Measurements from ENCODE around the gene PTPRB.

PTPRB gene

DNA sequence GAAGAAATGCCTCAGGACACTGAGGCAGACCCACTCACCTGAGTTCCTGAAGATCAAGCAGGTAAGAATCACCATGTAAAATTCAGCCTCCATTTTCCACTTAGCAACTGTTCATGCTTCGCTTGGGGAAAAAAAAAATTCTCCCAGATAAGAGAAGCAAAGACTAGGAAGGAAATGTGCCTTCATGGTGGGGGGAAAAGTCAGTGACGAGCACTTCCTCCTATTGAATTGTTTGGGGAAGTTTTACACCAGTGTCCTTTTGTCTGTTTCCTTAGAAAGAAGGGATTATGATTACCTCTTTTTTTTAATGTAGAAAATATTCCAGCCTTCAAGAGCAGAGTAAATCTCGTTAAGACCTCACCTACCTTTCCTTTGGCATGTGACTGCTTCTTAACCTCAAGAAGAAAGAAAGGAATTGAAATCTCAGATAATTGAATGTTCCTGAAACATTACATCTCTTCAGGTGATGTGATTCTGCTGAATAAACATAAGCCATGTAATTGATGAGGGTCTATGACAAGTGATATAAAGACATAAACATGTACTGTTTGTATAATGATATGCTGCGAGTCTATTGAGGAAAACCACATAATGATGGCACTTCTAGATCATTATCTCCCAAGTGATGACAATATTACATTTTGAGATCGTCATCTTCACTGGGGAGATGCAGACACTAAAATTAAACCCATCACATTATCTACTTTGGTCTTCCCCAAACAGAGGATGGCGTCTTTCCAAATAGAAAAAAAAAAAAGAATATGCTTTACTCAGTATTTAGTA, at the start of gene PTPRB:
Gene PTPRB, minus strand, starts transcription at position 127 of the 783 bp plus-strand sequence. Its CDS starts 34 bp downstream, at position 93.
- H3K27me3 Mint-ChIP-seq = no peaks in the 10 kb centered on the region
- H3K36me3 Mint-ChIP-seq = no peaks in the 10 kb centered on the region
- H3K4me1 Mint-ChIP-seq = no peaks in the 10 kb centered on the region
- DNase-seq = no peak
- H3K4me3 Mint-ChIP-seq = no peak within 1 kb of the TSS
- CTCF ChIA-PET = no interaction called here
- no peaks in the 10 kb centered on the region for H3K9me3 Mint-ChIP-seq
- no peak within 1 kb of the TSS for H3K27ac Mint-ChIP-seq

DNA sequence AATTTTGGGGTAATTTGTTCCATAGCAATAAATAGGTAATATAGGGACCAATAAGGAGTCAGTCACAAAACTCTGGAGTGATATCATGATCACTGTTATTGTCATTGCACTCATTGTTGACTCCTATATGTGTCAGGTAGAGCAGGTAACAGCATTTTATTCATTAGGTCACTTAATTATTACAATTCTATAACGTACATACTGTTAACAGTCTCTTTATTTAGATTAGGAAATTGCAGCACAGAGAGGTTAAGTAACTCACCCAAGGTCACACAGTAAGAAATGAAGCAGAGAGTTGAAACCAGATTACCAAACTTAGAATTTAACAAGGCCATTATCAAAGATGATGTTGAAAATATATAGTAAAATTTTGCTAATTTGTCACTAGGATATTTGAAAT, 49.7 kb upstream of the PTPRB start:
- Mint-ChIP-seq H3K9me3 (no peaks in the 10 kb centered on the region), H3K4me3 (no peak overlapping the region), H3K36me3 (no peaks in the 10 kb centered on the region), H3K4me1 (no peaks in the 10 kb centered on the region), H3K27ac (no peak overlapping the region), H3K27me3 (no peaks in the 10 kb centered on the region)
- CTCF ChIA-PET = no interaction called here
- no peak for DNase-seq

DNA sequence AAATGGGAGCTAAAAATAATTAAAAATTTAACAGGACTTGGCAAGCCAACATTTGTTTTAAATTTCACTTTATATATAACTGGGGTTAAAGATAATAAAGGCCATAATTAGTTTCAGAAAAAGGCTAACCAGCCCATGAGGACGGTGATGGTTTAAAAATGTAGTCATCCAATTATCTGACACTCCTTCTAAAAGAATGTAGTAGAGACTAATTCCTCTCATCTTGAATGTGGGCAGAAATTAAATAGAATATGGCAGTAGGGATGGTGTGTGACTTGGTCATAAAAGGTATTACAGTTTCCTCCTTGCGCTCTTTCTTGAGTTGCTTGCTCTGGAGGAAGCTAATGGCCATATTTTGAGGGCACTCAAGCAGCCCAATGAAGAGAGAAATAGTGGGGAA, 49.1 kb upstream of the PTPRB start:
- Mint-ChIP-seq H3K27me3 (no peaks in the 10 kb centered on the region), H3K27ac (no peak overlapping the region), H3K4me1 (no peaks in the 10 kb centered on the region), H3K36me3 (no peaks in the 10 kb centered on the region), H3K4me3 (no peak overlapping the region), H3K9me3 (no peaks in the 10 kb centered on the region)
- DNase-seq = no peak
- CTCF ChIA-PET = no interaction called here

DNA sequence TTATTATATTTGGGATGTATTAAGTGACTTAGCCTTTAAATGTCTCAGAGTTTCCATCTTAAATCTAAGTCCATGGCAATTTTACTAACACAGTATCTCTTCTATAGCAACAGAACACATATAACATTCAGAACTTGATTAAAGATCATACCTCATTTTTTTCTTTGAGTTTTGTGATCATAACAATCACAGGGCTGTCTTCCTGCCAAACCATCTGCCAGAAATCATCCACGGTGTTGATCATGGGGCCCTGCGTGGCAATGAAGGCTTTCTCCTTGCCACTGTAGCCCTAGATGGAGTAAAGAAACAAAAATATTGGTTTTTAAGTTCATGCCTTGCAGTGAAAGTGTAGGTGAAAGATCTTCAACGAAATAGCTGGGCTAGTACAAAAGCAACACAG, 46.7 kb upstream of the PTPRB start:
- no peaks in the 10 kb centered on the region for H3K9me3 Mint-ChIP-seq
- CTCF ChIA-PET = no interaction called here
- H3K4me1 Mint-ChIP-seq = no peaks in the 10 kb centered on the region
- H3K4me3 Mint-ChIP-seq = no peak overlapping the region
- no peaks in the 10 kb centered on the region for H3K36me3 Mint-ChIP-seq
- H3K27ac Mint-ChIP-seq = no peak overlapping the region
- no peak for DNase-seq
- H3K27me3 Mint-ChIP-seq = no peaks in the 10 kb centered on the region

DNA sequence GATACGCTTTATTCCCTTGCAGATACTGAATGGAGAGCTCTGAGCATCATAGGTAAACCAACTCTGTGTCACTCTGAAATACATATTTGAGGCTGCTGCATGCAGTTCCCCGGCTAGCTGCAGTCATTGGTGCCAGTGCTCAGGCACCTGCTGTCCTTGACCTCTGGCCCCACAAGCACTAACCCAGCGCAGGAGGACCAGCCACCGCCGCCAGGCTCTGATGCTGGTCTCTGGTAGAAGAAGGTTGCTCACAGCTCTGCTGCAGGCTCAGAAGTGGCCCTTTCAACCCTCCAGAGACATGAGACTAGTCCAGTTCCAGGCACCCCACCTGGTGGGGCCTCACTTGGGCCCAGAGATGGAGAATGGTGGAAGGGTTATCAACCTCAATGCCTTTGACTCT, 34.5 kb upstream of the PTPRB start:
- Mint-ChIP-seq H3K4me1 (no peaks in the 10 kb centered on the region), H3K9me3 (no peaks in the 10 kb centered on the region)

DNA sequence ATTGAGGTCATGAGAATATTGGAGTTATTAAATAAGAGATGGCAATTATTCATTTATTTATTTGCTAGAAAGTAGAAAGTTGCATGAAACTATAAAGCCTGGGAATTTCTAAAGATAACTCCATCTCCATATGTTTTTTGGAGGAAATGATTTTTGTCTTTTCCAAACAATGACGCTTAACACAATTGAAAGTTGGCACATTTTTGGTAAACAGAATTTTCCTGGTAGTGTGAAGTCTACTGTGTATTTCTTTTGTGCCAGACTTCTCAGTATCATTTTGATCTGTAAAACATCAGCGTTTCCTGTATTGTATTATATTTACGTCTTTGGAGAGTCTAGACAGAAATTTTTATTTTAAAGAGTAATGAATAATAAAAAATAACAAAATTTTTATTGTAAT, 33.7 kb upstream of the PTPRB start:
- CTCF ChIA-PET = interaction anchor here (0.6 kb wide), 1 partner anchor 480 kb away, joined by 3 read pairs; no protein-coding TSS in a partner anchor
- H3K4me3 Mint-ChIP-seq = no peak overlapping the region
- no peaks in the 10 kb centered on the region for H3K36me3 Mint-ChIP-seq
- H3K27me3 Mint-ChIP-seq = no peaks in the 10 kb centered on the region
- H3K4me1 Mint-ChIP-seq = no peaks in the 10 kb centered on the region
- H3K27ac Mint-ChIP-seq = no peak overlapping the region
- DNase-seq = no peak
- H3K9me3 Mint-ChIP-seq = no peaks in the 10 kb centered on the region

More for the DNA sequence above, 34.5 kb upstream of the PTPRB start:
- CTCF ChIA-PET = no interaction called here
- DNase-seq = no peak
- Mint-ChIP-seq H3K27me3 (no peaks in the 10 kb centered on the region), H3K27ac (no peak overlapping the region), H3K36me3 (no peaks in the 10 kb centered on the region), H3K4me3 (no peak overlapping the region)

DNA sequence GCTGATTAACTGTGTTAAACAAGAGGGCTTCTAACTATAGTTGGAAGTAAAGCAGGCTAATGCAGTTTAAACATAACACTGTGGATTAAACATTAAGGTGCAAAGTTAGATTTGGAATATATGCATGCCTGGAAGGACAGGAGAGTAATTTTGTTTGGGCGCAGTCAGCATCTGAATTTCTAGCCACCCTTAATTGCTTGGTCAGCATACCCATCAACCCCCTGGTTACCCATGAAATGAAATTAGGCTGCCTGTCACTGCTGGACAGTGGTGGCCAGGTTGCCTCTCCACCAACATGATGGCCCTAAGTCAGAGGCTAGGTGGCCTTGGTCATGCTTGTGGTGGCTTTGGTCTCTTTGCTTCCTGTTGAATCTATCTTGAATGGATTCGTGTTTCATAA, 30.0 kb upstream of the PTPRB start:
- no peaks in the 10 kb centered on the region for H3K27me3 Mint-ChIP-seq
- no peaks in the 10 kb centered on the region for H3K9me3 Mint-ChIP-seq
- H3K4me1 Mint-ChIP-seq = no peaks in the 10 kb centered on the region
- no peaks in the 10 kb centered on the region for H3K36me3 Mint-ChIP-seq
- no peak overlapping the region for H3K27ac Mint-ChIP-seq
- CTCF ChIA-PET = no interaction called here
- H3K4me3 Mint-ChIP-seq = no peak overlapping the region
- DNase-seq = no peak

DNA sequence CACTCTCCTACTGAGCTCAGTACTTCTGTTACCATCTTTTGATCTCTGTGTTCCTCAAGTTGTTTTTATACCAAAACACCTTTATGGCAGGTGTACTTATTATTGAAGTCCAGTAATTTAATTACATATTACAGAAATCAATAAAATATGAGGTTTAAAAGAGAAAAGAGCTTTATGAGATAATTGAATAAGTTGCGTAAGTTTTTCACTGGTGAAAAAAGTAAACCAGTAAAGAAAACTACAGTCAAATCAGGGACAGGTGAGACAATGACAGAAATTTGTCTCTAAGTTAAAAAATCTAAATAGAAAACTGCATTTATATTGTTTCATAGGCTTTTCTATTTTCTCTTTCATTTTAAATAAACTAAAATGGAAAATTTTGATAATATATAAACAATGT, 29.1 kb upstream of the PTPRB start:
- Mint-ChIP-seq H3K36me3 (no peaks in the 10 kb centered on the region), H3K4me1 (no peaks in the 10 kb centered on the region), H3K27ac (no peak overlapping the region), H3K9me3 (no peaks in the 10 kb centered on the region), H3K27me3 (no peaks in the 10 kb centered on the region), H3K4me3 (no peak overlapping the region)
- CTCF ChIA-PET = no interaction called here
- no peak for DNase-seq

DNA sequence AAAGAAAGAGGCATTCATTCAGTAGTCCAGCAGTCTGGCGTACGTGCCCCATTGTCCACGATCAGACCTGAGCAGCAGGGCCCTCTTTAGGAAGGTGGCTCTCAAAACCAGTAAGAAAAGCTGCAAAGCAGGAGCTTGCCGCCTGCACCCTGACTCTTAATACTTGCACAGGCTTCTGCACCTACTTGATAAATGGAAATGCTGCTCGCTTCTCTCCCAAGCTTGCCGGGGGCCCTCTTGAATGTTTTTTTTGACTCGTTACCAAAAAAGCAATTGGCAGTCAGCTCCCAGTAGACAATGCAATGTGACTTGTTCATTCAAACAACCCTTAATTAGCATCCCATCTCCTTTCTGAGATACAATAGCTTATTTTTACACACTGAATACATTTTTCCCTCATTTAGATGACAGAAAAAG, 27.2 kb upstream of the PTPRB start:
- no peaks in the 10 kb centered on the region for H3K9me3 Mint-ChIP-seq
- no peaks in the 10 kb centered on the region for H3K27me3 Mint-ChIP-seq
- DNase-seq = no peak
- H3K4me1 Mint-ChIP-seq = no peaks in the 10 kb centered on the region
- no peak overlapping the region for H3K27ac Mint-ChIP-seq
- CTCF ChIA-PET = no interaction called here
- no peaks in the 10 kb centered on the region for H3K36me3 Mint-ChIP-seq
- H3K4me3 Mint-ChIP-seq = no peak overlapping the region

DNA sequence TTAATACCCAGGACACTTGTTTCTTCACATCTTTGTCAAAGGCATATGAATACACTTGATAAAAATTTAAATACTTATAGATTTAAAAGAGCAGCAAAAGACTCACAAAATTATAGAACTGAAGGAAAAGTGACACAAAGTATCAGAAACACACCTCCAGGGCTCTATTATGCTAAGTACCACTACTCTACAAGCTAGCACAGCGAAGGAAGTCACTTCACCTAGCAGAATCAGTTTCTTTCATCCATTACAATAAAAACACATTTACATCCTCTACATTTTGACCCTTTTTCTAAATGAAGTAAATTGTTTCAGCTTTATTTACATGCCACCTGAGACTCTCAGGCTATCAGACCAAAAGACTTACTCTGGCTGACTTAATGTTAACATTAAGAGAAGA, 26.6 kb upstream of the PTPRB start:
- H3K27me3 Mint-ChIP-seq = no peaks in the 10 kb centered on the region
- no peaks in the 10 kb centered on the region for H3K36me3 Mint-ChIP-seq
- H3K27ac Mint-ChIP-seq = no peak overlapping the region
- H3K4me1 Mint-ChIP-seq = no peaks in the 10 kb centered on the region
- no peak for DNase-seq
- CTCF ChIA-PET = no interaction called here
- H3K9me3 Mint-ChIP-seq = no peaks in the 10 kb centered on the region
- no peak overlapping the region for H3K4me3 Mint-ChIP-seq

DNA sequence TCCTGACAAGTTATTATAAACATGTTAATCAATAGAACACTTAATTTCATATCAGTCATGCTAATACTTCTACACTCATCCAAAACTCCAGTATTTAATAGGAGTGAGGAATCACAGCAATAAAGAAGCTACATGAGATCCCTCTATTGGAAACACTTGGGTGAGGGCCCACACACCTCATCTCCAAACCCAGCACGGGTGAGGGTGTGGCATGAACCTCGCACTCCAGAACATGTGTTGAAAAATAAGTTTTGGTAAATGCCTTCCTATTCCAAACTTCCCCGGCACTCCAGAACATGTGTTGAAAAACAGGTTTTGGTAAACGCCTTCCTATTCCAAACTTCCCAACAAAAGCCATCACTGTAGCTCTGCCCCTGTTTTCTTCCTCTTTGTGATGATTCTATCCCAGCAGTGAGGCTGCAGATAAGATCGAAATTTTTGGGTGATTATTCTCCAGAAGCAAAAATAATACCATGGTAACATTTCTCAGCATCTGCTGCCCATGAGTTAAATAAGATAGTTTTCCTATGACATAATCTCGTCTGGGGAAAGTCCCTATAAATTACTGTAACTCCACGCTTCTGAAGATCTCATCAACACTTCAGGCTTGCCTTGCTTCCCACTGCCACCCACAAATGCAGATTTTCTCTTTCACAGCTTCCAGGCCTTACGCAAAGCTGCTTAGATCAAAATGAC, 24.4 kb upstream of the PTPRB start:
- Mint-ChIP-seq H3K4me3 (no peak overlapping the region), H3K9me3 (no peaks in the 10 kb centered on the region), H3K27ac (no peak overlapping the region), H3K27me3 (no peaks in the 10 kb centered on the region), H3K4me1 (no peaks in the 10 kb centered on the region), H3K36me3 (no peaks in the 10 kb centered on the region)
- CTCF ChIA-PET = no interaction called here
- no peak for DNase-seq

DNA sequence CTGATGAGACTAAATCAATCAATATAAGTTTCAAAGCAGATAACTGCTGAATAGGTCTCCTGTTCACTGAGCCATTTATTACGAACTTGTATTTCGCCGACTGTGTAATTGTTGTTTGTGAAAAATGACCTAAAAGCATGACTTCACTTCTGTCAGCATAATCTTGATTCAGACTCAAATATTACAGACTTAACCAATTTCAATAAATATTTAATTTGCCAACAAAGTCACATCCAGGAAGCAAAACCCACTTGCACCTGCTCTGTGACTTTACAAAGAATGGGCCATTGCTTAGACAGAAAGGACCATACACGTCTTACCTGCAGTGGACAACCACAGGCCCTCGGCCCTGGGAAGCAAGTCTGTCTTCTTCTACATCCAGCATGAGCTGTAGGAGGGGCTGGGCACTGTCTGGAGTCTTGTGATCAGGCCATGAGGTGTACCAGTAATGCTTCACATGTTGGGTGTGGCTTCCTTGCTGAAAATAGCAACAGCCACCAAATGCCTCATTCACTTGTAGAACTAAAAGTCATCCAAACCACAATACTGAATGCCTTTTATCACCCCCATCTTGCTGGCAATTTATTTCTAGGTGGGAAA, 23.5 kb upstream of the PTPRB start:
- H3K36me3 Mint-ChIP-seq = no peaks in the 10 kb centered on the region
- DNase-seq = peak; percentile 22
- no peak overlapping the region for H3K4me3 Mint-ChIP-seq
- H3K9me3 Mint-ChIP-seq = no peaks in the 10 kb centered on the region
- CTCF ChIA-PET = no interaction called here
- no peaks in the 10 kb centered on the region for H3K4me1 Mint-ChIP-seq
- no peak overlapping the region for H3K27ac Mint-ChIP-seq
- H3K27me3 Mint-ChIP-seq = no peaks in the 10 kb centered on the region

DNA sequence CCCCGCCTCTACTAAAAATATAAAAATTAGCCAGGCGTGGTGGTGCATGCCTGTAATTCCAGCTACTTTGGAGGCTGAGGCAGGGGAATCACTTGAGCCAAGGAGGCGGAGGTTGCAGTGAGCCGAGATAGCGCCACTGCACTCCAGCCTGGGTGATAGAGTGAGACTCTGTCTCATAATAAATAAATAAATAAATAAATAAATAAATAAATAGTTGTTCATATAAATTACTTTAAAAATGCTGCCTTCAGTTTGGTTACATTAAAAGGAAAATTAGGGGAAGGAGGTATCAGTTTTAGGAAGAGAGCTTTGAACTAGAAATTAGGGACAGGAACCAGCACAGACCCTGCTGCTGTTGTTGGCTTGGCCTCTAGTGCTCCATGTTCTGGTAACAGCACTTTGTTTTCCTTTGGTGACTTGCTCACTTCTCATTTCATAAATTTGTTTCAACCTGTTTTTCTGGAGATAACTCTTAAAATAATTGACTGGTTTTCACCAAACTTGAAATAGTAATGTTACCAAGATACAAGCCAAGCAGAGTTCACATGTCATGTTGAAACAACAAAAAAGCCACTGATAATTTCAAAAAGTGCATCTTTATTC, 22.9 kb upstream of the PTPRB start:
- CTCF ChIA-PET = no interaction called here

DNA sequence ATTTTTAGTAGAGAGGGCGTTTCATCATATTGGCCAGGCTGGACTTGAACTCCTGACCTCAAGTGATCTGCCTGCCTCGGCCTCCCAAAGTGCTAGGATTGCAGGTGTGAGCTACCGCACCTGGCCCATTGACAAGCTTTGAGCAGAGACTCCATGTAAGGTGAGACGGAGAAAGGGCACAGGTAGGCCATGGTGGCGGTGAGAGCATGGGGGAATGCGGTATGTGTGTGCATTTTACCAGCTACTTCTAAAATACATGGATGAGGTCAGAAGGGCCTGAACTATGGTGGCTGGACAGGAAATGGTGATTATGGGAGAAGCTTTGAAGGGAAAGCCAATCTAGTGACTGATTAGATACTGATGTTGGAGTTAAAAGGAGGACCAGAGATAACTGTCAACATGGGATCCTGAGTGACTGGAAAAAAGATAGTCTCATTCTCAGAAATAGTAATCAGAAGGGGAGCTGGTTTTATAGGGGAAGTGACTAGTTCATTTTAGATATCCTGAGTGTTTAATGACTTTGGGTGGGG, 21.9 kb upstream of the PTPRB start:
- no peak overlapping the region for H3K27ac Mint-ChIP-seq
- no peaks in the 10 kb centered on the region for H3K9me3 Mint-ChIP-seq
- H3K4me3 Mint-ChIP-seq = no peak overlapping the region
- no peak for DNase-seq
- no peaks in the 10 kb centered on the region for H3K27me3 Mint-ChIP-seq
- CTCF ChIA-PET = no interaction called here
- no peaks in the 10 kb centered on the region for H3K4me1 Mint-ChIP-seq
- no peaks in the 10 kb centered on the region for H3K36me3 Mint-ChIP-seq

More for the DNA sequence above, 22.9 kb upstream of the PTPRB start:
- no peak for DNase-seq
- Mint-ChIP-seq H3K27ac (no peak overlapping the region), H3K9me3 (no peaks in the 10 kb centered on the region), H3K4me1 (no peaks in the 10 kb centered on the region), H3K4me3 (no peak overlapping the region), H3K27me3 (no peaks in the 10 kb centered on the region), H3K36me3 (no peaks in the 10 kb centered on the region)
